Measurements from ENCODE around the gene CCR3.

Gene CCR3

GRCh38 chr3:46297658-46298423, 55.6 kb downstream of the CCR3 start:
- 100% methylated on average over 1 of the region's 9 CpGs for WGBS (ENCODE audit: insufficient coverage, insufficient read length)
- no peak overlapping the region for H3K4me3 ChIP-seq (ENCODE audit: low read length)
- no peaks in the 10 kb centered on the region for H3K36me3 ChIP-seq (ENCODE audit: control insufficient read depth, insufficient read depth, low read length)
- no peak overlapping the region for H3K27ac ChIP-seq (ENCODE audit: low read length)
- H3K9me3 ChIP-seq (ENCODE audit: control insufficient read depth, insufficient read depth, low read length): no peaks in the 10 kb centered on the region
- DNase-seq (ENCODE audit: low read depth, low spot score): no peak
- H3K27me3 ChIP-seq (ENCODE audit: control insufficient read depth, insufficient read depth, low read length): no peaks in the 10 kb centered on the region
- H3K4me1 ChIP-seq (ENCODE audit: control insufficient read depth, insufficient read depth, low read length): no peaks in the 10 kb centered on the region

DNA sequence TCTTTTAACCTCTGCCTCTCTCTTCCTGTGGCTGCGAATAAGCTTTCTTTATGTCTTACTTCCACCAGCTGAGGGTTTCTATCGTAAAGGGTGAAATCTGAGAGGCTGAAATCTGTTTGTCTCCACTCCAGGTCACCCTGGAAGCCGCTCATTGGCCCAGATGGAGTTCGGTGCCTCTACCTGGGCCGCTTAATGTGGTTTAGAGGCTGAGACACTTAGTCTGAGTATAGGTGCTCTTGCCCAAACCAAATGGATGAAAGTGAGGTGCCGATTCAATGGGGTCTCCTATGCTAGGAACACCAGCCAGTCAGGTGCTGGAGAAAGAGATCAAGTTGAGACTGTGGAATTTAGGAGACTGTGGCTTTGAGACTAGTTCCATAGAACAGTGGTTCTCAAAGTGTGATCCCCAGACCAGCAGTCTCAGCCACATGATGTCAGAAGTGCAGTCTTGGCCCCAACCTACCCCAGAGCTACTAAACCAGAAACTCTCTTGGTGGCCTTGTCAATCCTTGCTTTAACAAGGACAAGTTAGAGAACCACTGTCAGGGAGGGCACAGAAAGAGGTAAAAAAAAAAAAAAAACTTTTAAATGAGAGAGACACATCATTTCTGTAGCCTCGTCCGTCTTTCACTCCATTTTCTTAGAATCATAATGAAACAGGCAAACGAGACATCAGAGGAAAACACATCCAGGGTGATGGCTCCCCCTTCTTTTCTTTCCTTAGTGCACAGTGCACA, 56.8 kb downstream of the CCR3 start:
- DNase-seq (ENCODE audit: low read depth, low spot score): no peak
- Histone ChIP-seq H3K4me3 (ENCODE audit: low read length) (no peak overlapping the region), H3K9me3 (ENCODE audit: control insufficient read depth, insufficient read depth, low read length) (no peaks in the 10 kb centered on the region), H3K27me3 (ENCODE audit: control insufficient read depth, insufficient read depth, low read length) (no peaks in the 10 kb centered on the region), H3K36me3 (ENCODE audit: control insufficient read depth, insufficient read depth, low read length) (no peaks in the 10 kb centered on the region), H3K27ac (ENCODE audit: low read length) (no peak overlapping the region), H3K4me1 (ENCODE audit: control insufficient read depth, insufficient read depth, low read length) (no peaks in the 10 kb centered on the region)
- no CpG with 5 or more reads among the region's 9 CpGs for WGBS (ENCODE audit: insufficient coverage, insufficient read length)

- no peaks in the 10 kb centered on the region for H3K36me3 ChIP-seq (ENCODE audit: control insufficient read depth, insufficient read depth, low read length)
- no peaks in the 10 kb centered on the region for H3K9me3 ChIP-seq (ENCODE audit: control insufficient read depth, insufficient read depth, low read length)
- no peaks in the 10 kb centered on the region for H3K4me1 ChIP-seq (ENCODE audit: control insufficient read depth, insufficient read depth, low read length)
- WGBS (ENCODE audit: insufficient coverage, insufficient read length): no CpG with 5 or more reads among the region's 5 CpGs
- DNase-seq (ENCODE audit: low read depth, low spot score): no peak
- H3K4me3 ChIP-seq (ENCODE audit: low read length): no peak overlapping the region
- no peak overlapping the region for H3K27ac ChIP-seq (ENCODE audit: low read length)
- no peaks in the 10 kb centered on the region for H3K27me3 ChIP-seq (ENCODE audit: control insufficient read depth, insufficient read depth, low read length)
Observed at GRCh38 chr3:46299608-46300460, 57.6 kb downstream of the CCR3 start.

GRCh38 chr3:46300461-46300789, 58.2 kb downstream of the CCR3 start:
- no CpG with 5 or more reads among the region's 3 CpGs for WGBS (ENCODE audit: insufficient coverage, insufficient read length)

GRCh38 chr3:46301122-46301835, 59.0 kb downstream of the CCR3 start:
- Histone ChIP-seq H3K4me1 (ENCODE audit: control insufficient read depth, insufficient read depth, low read length) (no peaks in the 10 kb centered on the region), H3K4me3 (ENCODE audit: low read length) (no peak overlapping the region), H3K36me3 (ENCODE audit: control insufficient read depth, insufficient read depth, low read length) (no peaks in the 10 kb centered on the region), H3K27me3 (ENCODE audit: control insufficient read depth, insufficient read depth, low read length) (no peaks in the 10 kb centered on the region), H3K9me3 (ENCODE audit: control insufficient read depth, insufficient read depth, low read length) (no peaks in the 10 kb centered on the region), H3K27ac (ENCODE audit: low read length) (no peak overlapping the region)
- DNase-seq (ENCODE audit: low read depth, low spot score): no peak
- no CpG with 5 or more reads among the region's 7 CpGs for WGBS (ENCODE audit: insufficient coverage, insufficient read length)

More at GRCh38 chr3:46300461-46300789, 58.2 kb downstream of the CCR3 start:
- Histone ChIP-seq H3K36me3 (ENCODE audit: control insufficient read depth, insufficient read depth, low read length) (no peaks in the 10 kb centered on the region), H3K9me3 (ENCODE audit: control insufficient read depth, insufficient read depth, low read length) (no peaks in the 10 kb centered on the region), H3K27me3 (ENCODE audit: control insufficient read depth, insufficient read depth, low read length) (no peaks in the 10 kb centered on the region), H3K27ac (ENCODE audit: low read length) (no peak overlapping the region), H3K4me3 (ENCODE audit: low read length) (no peak overlapping the region), H3K4me1 (ENCODE audit: control insufficient read depth, insufficient read depth, low read length) (no peaks in the 10 kb centered on the region)
- DNase-seq (ENCODE audit: low read depth, low spot score): no peak

DNA sequence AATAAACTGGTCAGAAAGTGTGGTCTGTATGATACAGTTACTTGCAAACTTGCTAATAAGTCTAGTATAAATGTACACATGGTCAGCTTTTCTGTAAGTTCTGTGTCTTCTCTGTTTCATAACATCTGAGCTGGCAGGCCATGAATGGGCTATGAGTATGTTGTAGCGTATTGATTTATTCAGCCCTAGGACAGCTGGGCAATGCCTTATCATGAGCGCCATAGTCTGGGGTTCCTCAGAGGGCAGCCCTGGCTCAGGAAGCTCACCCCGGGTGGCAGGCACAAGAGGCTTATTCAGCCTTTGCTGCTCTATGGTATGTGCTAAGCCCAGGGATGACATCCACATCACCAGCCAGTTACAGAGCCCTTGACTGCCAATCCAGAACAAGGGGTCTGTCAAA, 61.0 kb downstream of the CCR3 start:
- no peaks in the 10 kb centered on the region for H3K9me3 ChIP-seq (ENCODE audit: control insufficient read depth, insufficient read depth, low read length)
- H3K4me1 ChIP-seq (ENCODE audit: control insufficient read depth, insufficient read depth, low read length): no peaks in the 10 kb centered on the region
- H3K27ac ChIP-seq (ENCODE audit: low read length): no peak overlapping the region
- H3K27me3 ChIP-seq (ENCODE audit: control insufficient read depth, insufficient read depth, low read length): no peaks in the 10 kb centered on the region
- H3K4me3 ChIP-seq (ENCODE audit: low read length): no peak overlapping the region
- no CpG with 5 or more reads among the region's 3 CpGs for WGBS (ENCODE audit: insufficient coverage, insufficient read length)
- H3K36me3 ChIP-seq (ENCODE audit: control insufficient read depth, insufficient read depth, low read length): no peaks in the 10 kb centered on the region
- no peak for DNase-seq (ENCODE audit: low read depth, low spot score)

DNA sequence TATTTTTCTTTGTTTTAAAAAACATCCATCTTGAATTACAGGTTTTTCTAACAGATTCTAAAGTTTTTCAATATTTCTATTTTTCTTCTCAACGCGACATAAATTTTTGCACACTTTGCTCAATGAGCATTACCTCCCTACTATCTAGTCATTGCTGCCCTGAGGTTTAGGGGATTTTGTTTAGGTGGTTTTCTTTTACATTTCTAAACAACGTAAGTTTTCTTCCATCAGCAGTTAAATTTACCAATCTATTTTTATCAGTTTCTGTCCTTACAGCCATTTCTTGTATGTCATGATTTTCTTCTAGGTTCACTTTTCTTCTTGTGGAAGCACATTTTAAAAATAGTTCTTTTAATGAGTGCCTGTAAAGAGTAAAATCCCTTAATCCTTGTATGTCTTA, 62.5 kb downstream of the CCR3 start:
- 100% methylated on average over 2 of the region's 3 CpGs for WGBS (ENCODE audit: insufficient coverage, insufficient read length)
- DNase-seq (ENCODE audit: low read depth, low spot score): no peak
- no peaks in the 10 kb centered on the region for H3K27me3 ChIP-seq (ENCODE audit: control insufficient read depth, insufficient read depth, low read length)
- H3K36me3 ChIP-seq (ENCODE audit: control insufficient read depth, insufficient read depth, low read length): no peaks in the 10 kb centered on the region
- H3K9me3 ChIP-seq (ENCODE audit: control insufficient read depth, insufficient read depth, low read length): no peaks in the 10 kb centered on the region
- H3K4me1 ChIP-seq (ENCODE audit: control insufficient read depth, insufficient read depth, low read length): no peaks in the 10 kb centered on the region
- H3K27ac ChIP-seq (ENCODE audit: low read length): no peak overlapping the region
- no peak overlapping the region for H3K4me3 ChIP-seq (ENCODE audit: low read length)

DNA sequence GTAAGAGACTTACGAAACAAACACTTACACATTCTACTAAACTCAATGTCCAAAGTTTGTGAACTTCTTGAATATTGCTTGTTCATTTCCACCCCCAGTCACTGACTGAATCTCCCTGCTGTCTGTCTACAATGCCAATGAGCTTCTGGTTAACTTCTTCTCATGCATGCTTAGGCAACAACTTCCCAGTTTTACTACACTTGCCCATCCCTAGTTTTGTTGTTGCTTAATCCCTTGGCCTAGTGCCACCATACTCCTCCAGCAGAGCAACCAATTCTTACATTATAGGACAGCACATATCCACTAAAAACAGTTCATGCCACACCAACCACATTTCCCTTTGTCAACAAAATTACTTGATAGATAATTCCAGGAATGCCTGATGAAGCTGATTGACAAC, 70.7 kb downstream of the CCR3 start:
- H3K27me3 ChIP-seq (ENCODE audit: control insufficient read depth, insufficient read depth, low read length): no peaks in the 10 kb centered on the region
- WGBS (ENCODE audit: insufficient coverage, insufficient read length): no CpG with 5 or more reads among the region's 1 CpG
- H3K4me3 ChIP-seq (ENCODE audit: low read length): no peak overlapping the region
- DNase-seq (ENCODE audit: low read depth, low spot score): no peak
- H3K27ac ChIP-seq (ENCODE audit: low read length): no peak overlapping the region
- H3K9me3 ChIP-seq (ENCODE audit: control insufficient read depth, insufficient read depth, low read length): no peaks in the 10 kb centered on the region
- H3K36me3 ChIP-seq (ENCODE audit: control insufficient read depth, insufficient read depth, low read length): no peaks in the 10 kb centered on the region
- H3K4me1 ChIP-seq (ENCODE audit: control insufficient read depth, insufficient read depth, low read length): no peaks in the 10 kb centered on the region

- H3K9me3 ChIP-seq (ENCODE audit: control insufficient read depth, insufficient read depth, low read length): no peaks in the 10 kb centered on the region
- no peak for DNase-seq (ENCODE audit: low read depth, low spot score)
- H3K4me3 ChIP-seq (ENCODE audit: low read length): no peak overlapping the region
- no peaks in the 10 kb centered on the region for H3K4me1 ChIP-seq (ENCODE audit: control insufficient read depth, insufficient read depth, low read length)
- no peaks in the 10 kb centered on the region for H3K36me3 ChIP-seq (ENCODE audit: control insufficient read depth, insufficient read depth, low read length)
- H3K27me3 ChIP-seq (ENCODE audit: control insufficient read depth, insufficient read depth, low read length): no peaks in the 10 kb centered on the region
- no peak overlapping the region for H3K27ac ChIP-seq (ENCODE audit: low read length)
Observed at GRCh38 chr3:46314517-46314916, 72.3 kb downstream of the CCR3 start.

DNA sequence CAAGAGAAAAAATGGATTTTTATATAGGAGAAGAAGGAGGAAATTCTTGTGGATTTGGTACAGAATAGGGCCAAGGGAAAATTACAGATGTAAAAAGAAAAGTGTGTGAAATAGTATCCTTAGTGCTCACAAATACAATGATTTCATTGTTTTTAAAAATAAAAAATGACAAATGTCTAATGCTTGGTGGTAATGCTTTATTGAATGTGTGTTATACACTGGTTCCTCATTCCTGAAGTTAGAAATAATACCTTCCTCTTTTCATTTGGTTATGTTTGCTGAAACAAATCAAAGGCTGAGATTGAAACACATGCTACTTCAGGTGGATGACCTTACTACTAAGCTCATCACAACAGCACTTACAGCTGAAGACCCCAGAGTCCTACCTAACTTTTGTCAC, 73.9 kb downstream of the CCR3 start:
- no peaks in the 10 kb centered on the region for H3K36me3 ChIP-seq (ENCODE audit: control insufficient read depth, insufficient read depth, low read length)

More for the DNA sequence above, 73.9 kb downstream of the CCR3 start:
- H3K9me3 ChIP-seq (ENCODE audit: control insufficient read depth, insufficient read depth, low read length): no peaks in the 10 kb centered on the region
- DNase-seq (ENCODE audit: low read depth, low spot score): no peak
- H3K27ac ChIP-seq (ENCODE audit: low read length): no peak overlapping the region
- H3K27me3 ChIP-seq (ENCODE audit: control insufficient read depth, insufficient read depth, low read length): no peaks in the 10 kb centered on the region
- H3K4me1 ChIP-seq (ENCODE audit: control insufficient read depth, insufficient read depth, low read length): no peaks in the 10 kb centered on the region
- H3K4me3 ChIP-seq (ENCODE audit: low read length): no peak overlapping the region

Data from iPS DF 6.9 (cell line).